IMR-90 (cell line): Measurements from ENCODE around the gene LUZP1. TPM values are rescaled to one million over a fixed set of nuclear protein-coding genes. Genes with fewer than 3 reads are reported as not detected.

Experiments
- ATAC-seq: fragments of 200-7000 bp; cut with Tn5 transposase; 2 replicates; pipeline ENCODE4 v1.9.1; 2020; ENCODE audit warnings: low read depth, mild to moderate bottlenecking, moderate library complexity
- BruUV-seq: library from RNA; stranded (reverse); fragments of 400-500 nt; replicated peaks from 2 replicates; lab custom pipeline; 2021; lab: Mats Ljungman, UMichigan
- CTCF ChIA-PET: fragments of 300-600 bp; formaldehyde crosslinking; extraction: SDS; loops from one replicate; lab custom pipeline; 2021; ENCODE audit warnings: antibody characterized with exemption; lab: Yijun Ruan, JAX
- POLR2A ChIA-PET: fragments of 300-600 bp; sonication (Branson Sonifier 250); formaldehyde crosslinking; loops from one replicate; lab custom pipeline; 2022; ENCODE audit warnings: antibody characterized with exemption; ENCODE audit not compliant: unreplicated experiment; lab: Charles Lee
- DNase-seq: peaks from one replicate; pipeline ENCODE4 v3.0.0; 2013
- H2AFZ ChIP-seq: replicated peaks from 2 replicates; pipeline ENCODE3; 2013; ENCODE audit warnings: low read length, mild to moderate bottlenecking; ENCODE audit not compliant: poor library complexity
- H2AK5ac ChIP-seq: 2 replicates; pipeline ENCODE4 v1.6.1; 2013; ENCODE audit warnings: low read depth, low read length, inconsistent platforms
- H2AK9ac ChIP-seq: replicated peaks from 2 replicates; pipeline ENCODE3; 2013; ENCODE audit warnings: mild to moderate bottlenecking, low read depth, low read length, moderate library complexity; ENCODE audit not compliant: poor library complexity
- H2BK120ac ChIP-seq: 2 replicates; pipeline ENCODE4 v1.6.1; 2013; ENCODE audit warnings: low read depth, low read length, inconsistent platforms
- H2BK15ac ChIP-seq: 3 replicates; pipeline ENCODE4 v1.6.1; 2013; ENCODE audit warnings: low read depth, low read length, inconsistent platforms
- H2BK20ac ChIP-seq: 2 replicates; pipeline ENCODE4 v1.6.1; 2013; ENCODE audit warnings: low read depth, mild to moderate bottlenecking, inconsistent platforms, low read length, moderate library complexity
- H2BK5ac ChIP-seq: 2 replicates; pipeline ENCODE4 v1.6.1; 2013; ENCODE audit warnings: mild to moderate bottlenecking, low read depth, low read length, inconsistent platforms; ENCODE audit not compliant: poor library complexity, severe bottlenecking
- H3K14ac ChIP-seq: replicated peaks from 2 replicates; pipeline ENCODE4 v1.6.1; 2013; ENCODE audit warnings: low read depth, low read length, inconsistent platforms
- H3K18ac ChIP-seq: 2 replicates; pipeline ENCODE4 v1.6.1; 2013; ENCODE audit warnings: low read depth, low read length, control low read depth
- H3K23ac ChIP-seq: 2 replicates; pipeline ENCODE4 v1.6.1; 2013; ENCODE audit warnings: low read depth, low read length, inconsistent platforms
- H3K27ac ChIP-seq: 2 replicates; pipeline ENCODE4 v1.5.1; 2013; ENCODE audit warnings: mild to moderate bottlenecking, control low read depth, low read length; ENCODE audit not compliant: insufficient read depth
- H3K27me3 ChIP-seq: 2 replicates; pipeline ENCODE4 v1.6.1; 2013; ENCODE audit warnings: low read length; ENCODE audit not compliant: control insufficient read depth, insufficient read depth
- H3K36me3 ChIP-seq: 2 replicates; pipeline ENCODE4 v1.6.1; 2013; ENCODE audit warnings: low read length, mixed read lengths; ENCODE audit not compliant: control insufficient read depth, insufficient read depth
- H3K4ac ChIP-seq: 2 replicates; pipeline ENCODE4 v1.6.1; 2013; ENCODE audit warnings: low read depth, low read length, inconsistent platforms
- H3K4me1 ChIP-seq: 2 replicates; pipeline ENCODE4 v1.6.1; 2013; ENCODE audit warnings: low read length, mixed read lengths; ENCODE audit not compliant: control insufficient read depth, insufficient read depth
- H3K4me2 ChIP-seq: 2 replicates; pipeline ENCODE4 v1.6.1; 2013; ENCODE audit warnings: low read depth, mild to moderate bottlenecking, control low read depth, low read length, moderate library complexity
- H3K4me3 ChIP-seq: 2 replicates; pipeline ENCODE4 v1.5.1; 2013; ENCODE audit warnings: low read depth, mild to moderate bottlenecking, control low read depth, low read length, moderate library complexity; ENCODE audit not compliant: insufficient read depth
- H3K56ac ChIP-seq: 2 replicates; pipeline ENCODE4 v1.6.1; 2013; ENCODE audit warnings: low read length, inconsistent platforms; ENCODE audit not compliant: insufficient read depth; ENCODE audit errors: extremely low read depth
- H3K79me1 ChIP-seq, 2 experiments: 2 replicates each; pipeline ENCODE4 v1.6.1; 2013; ENCODE audit warnings: low read length in 2 of 2, inconsistent platforms in 1 of 2, low read depth in 1 of 2
- H3K9ac ChIP-seq: 2 replicates; pipeline ENCODE4 v1.6.1; 2013; ENCODE audit warnings: low read depth, low read length, control low read depth
- H3K9me1 ChIP-seq: 2 replicates; pipeline ENCODE4 v1.6.1; 2013; ENCODE audit warnings: low read length, inconsistent platforms; ENCODE audit not compliant: insufficient read depth
- H3K9me3 ChIP-seq: 2 replicates; pipeline ENCODE4 v1.6.1; 2013; ENCODE audit warnings: low read length; ENCODE audit not compliant: control insufficient read depth, insufficient read depth
- H4K20me1 ChIP-seq: 2 replicates; pipeline ENCODE4 v1.6.1; 2013; ENCODE audit warnings: low read length, inconsistent platforms; ENCODE audit not compliant: insufficient read depth
- H4K5ac ChIP-seq: 2 replicates; pipeline ENCODE4 v1.6.1; 2013; ENCODE audit warnings: mild to moderate bottlenecking, low read depth, low read length, control low read depth
- H4K8ac ChIP-seq, 2 experiments: 2 replicates each; pipeline ENCODE4 v1.6.1; 2013; ENCODE audit warnings: low read depth in 2 of 2, low read length in 2 of 2, control low read depth in 1 of 2, inconsistent platforms in 1 of 2
- H4K91ac ChIP-seq: 2 replicates; pipeline ENCODE4 v1.6.1; 2013; ENCODE audit warnings: low read depth, low read length, inconsistent platforms; ENCODE audit not compliant: insufficient read depth
- MAFK ChIP-seq: IDR thresholded peaks from 2 replicates; pipeline ENCODE4 v1.6.1; 2012; ENCODE audit warnings: low read depth, low read length, improper control_type of control experiment
- POLR2A ChIP-seq: IDR thresholded peaks from 2 replicates; pipeline ENCODE4 v1.6.1; 2012; ENCODE audit warnings: mild to moderate bottlenecking, low read depth, low read length
- WGBS, 2 experiments: methylation state at CpG; one replicate each; pipeline versions ENCODE4 v1.1.5 to v1.1.7; 2013; ENCODE audit warnings: missing lambda C conversion rate in 2 of 2; ENCODE audit not compliant: insufficient read length in 1 of 2; ENCODE audit errors: extremely low coverage in 2 of 2; 5-methylcytosine and 5-hydroxymethylcytosine counted together
- dilution Hi-C: fragments of 300-500 bp; cut with HindIII; formaldehyde crosslinking; loops from one replicate; pipeline ENCODE4 v1.14.3; 2018; ENCODE audit warnings: low sequenced_read_pairs; ENCODE audit not compliant: unreplicated experiment
- in situ Hi-C: fragments of 300-500 bp; cut with MboI; formaldehyde crosslinking; loops from 3 replicates; pipeline ENCODE4 v1.14.3; 2019; ENCODE audit warnings: low sequenced_read_pairs, inconsistent platforms, mixed read lengths
- intact Hi-C: fragments of 100-400 bp; cut with micrococcal nuclease; formaldehyde crosslinking; loops from 2 replicates; pipeline ENCODE4 v1.10.0; 2022
- polyA plus RNA-seq, 3 experiments: library from polyadenylated mRNA; depleted of rRNA; stranded (reverse); fragments of >200 nt; gene quantifications; 2 replicates each; pipeline ENCODE4 v1.2.3, GENCODE V29; 2012; ENCODE audit warnings: low replicate concordance in 1 of 3
- total RNA-seq: library from RNA; depleted of rRNA; stranded (reverse); fragments of >200 nt; gene quantifications from 2 replicates; pipeline ENCODE4 v1.2.3, GENCODE V29; 2012

LUZP1 gene
- total and polyA plus RNA-seq, 2 of the 4 experiments (the other 2 are of a cell fraction), result 13.1 to 31.7 TPM

- H4K20me1 ChIP-seq, result peaks cover 68% of the 10 kb centered on the region
These were observed 56.8 kb downstream of the LUZP1 start for GRCh38 chr1:23111600-23112535.

More at GRCh38 chr1:23111600-23112535, 56.8 kb downstream of the LUZP1 start:
- peaks cover 6% of the 10 kb centered on the region for H3K36me3 ChIP-seq
- POLR2A ChIA-PET, result no interaction called here
- peak overlapping the region; percentile 43 for H2BK5ac ChIP-seq
- peaks cover 26 to 83% of the 10 kb centered on the region in 2 experiments for H3K79me1 ChIP-seq
- H3K23ac ChIP-seq, result peak overlapping the region; percentile 32; the same call in 1 of the 2 replicates
- no peaks in the 10 kb centered on the region for H3K27me3 ChIP-seq
- H2AK5ac ChIP-seq, result peak overlapping the region; percentile 8; the same call in 1 of the 2 replicates
- peak overlapping the region; percentile 62 for H3K4ac ChIP-seq
- H4K8ac ChIP-seq, result peak overlapping the region in 1 of 2 experiments; percentile 41; a peak in 1 of 4 replicates
- H3K4me2 ChIP-seq, result peak overlapping the region; percentile 28
- no peak overlapping the region for H3K56ac ChIP-seq
- ATAC-seq, result peak; percentile 54
- H3K18ac ChIP-seq, result no peak overlapping the region
- peak; percentile 43 for DNase-seq
- H2BK120ac ChIP-seq, result no peak overlapping the region
- H3K27ac ChIP-seq, result peak overlapping the region; percentile 1; the same call in 1 of the 2 replicates
- no peak overlapping the region for H3K9ac ChIP-seq
- H2AK9ac ChIP-seq, result no peak overlapping the region
- H4K5ac ChIP-seq, result no peak overlapping the region
- TF ChIP-seq MAFK (peak; percentile 31), POLR2A (no peak)
- H3K4me1 ChIP-seq, result peaks cover 11% of the 10 kb centered on the region
- CTCF ChIA-PET, result no interaction called here
- intact Hi-C loops, result no loop called here
- no peaks in the 10 kb centered on the region for H3K9me3 ChIP-seq
- no peak overlapping the region for H2BK20ac ChIP-seq
- WGBS, 2 experiments, result 100% methylated on average over 1 of the region's 6 CpGs; no CpG with 5 or more reads in 1 of the 2 experiments
- in situ Hi-C loops, result no loop called here
- BruUV-seq, result no TSS peak
- no peak overlapping the region for H2AFZ ChIP-seq
- no peak overlapping the region for H4K91ac ChIP-seq
- no peak overlapping the region for H3K4me3 ChIP-seq
- H3K9me1 ChIP-seq, result peaks cover 26% of the 10 kb centered on the region
- dilution Hi-C loops, result no loop called here
- peak overlapping the region; percentile 16 for H3K14ac ChIP-seq
- no peak overlapping the region for H2BK15ac ChIP-seq
